GM21367 (cell line): ENCODE results near the gene PLPP6.

Source experiments
- ATAC-seq: cut with Tn5 transposase; IDR thresholded peaks from one replicate; pipeline ENCODE4 v1.9.1; 2021; ENCODE audit not compliant: unreplicated experiment

The PLPP6 gene

GRCh38 chr9:4661611-4662010 is 483 bp upstream of the PLPP6 start:
- no peak for ATAC-seq

GRCh38 chr9:4662989-4663792 is 1.1 kb downstream of the PLPP6 start:
- ATAC-seq: no peak

GRCh38 chr9:4663956-4664355 is 1.9 kb downstream of the PLPP6 start:
- ATAC-seq: no peak

- no peak for ATAC-seq
Observed at GRCh38 chr9:4665357-4665756, 3.3 kb downstream of the PLPP6 start.

- no peak for ATAC-seq
Observed at GRCh38 chr9:4666042-4666699, 4.1 kb downstream of the PLPP6 start, which contains the start of gene SPATA6L. Gene SPATA6L (minus strand): TSS chr9:4666480. CDS start chr9:4666250, 230 bp downstream.

GRCh38 chr9:4667681-4668080 is 5.6 kb downstream of the PLPP6 start:
- ATAC-seq: no peak

GRCh38 chr9:4668604-4669003 is 6.5 kb downstream of the PLPP6 start:
- no peak for ATAC-seq

GRCh38 chr9:4669890-4670289 is 7.8 kb downstream of the PLPP6 start:
- no peak for ATAC-seq

- no peak for ATAC-seq
Observed at GRCh38 chr9:4670591-4670990, 8.5 kb downstream of the PLPP6 start.

GRCh38 chr9:4671737-4672136 is 9.6 kb downstream of the PLPP6 start:
- no peak for ATAC-seq

GRCh38 chr9:4674783-4675182 is 12.7 kb downstream of the PLPP6 start:
- ATAC-seq: no peak

- no peak for ATAC-seq
Observed at GRCh38 chr9:4677392-4677791, 15.3 kb downstream of the PLPP6 start.

- ATAC-seq: no peak
Observed at GRCh38 chr9:4678679-4679267, 16.7 kb downstream of the PLPP6 start.

- ATAC-seq: peak; percentile 93
Observed at GRCh38 chr9:4679268-4680172, 17.4 kb downstream of the PLPP6 start, which contains the start of gene CDC37L1. Gene CDC37L1 (plus strand): TSS chr9:4679569. CDS start chr9:4679768, 199 bp downstream.

- ATAC-seq: no peak
Observed at GRCh38 chr9:4680173-4680525, 18.1 kb downstream of the PLPP6 start.

GRCh38 chr9:4680750-4681149 is 18.7 kb downstream of the PLPP6 start:
- ATAC-seq: no peak

GRCh38 chr9:4684820-4685219 is 22.7 kb downstream of the PLPP6 start:
- ATAC-seq: no peak

GRCh38 chr9:4686112-4686511 is 24.0 kb downstream of the PLPP6 start:
- ATAC-seq: no peak

GRCh38 chr9:4686584-4686983 is 24.5 kb downstream of the PLPP6 start:
- ATAC-seq: no peak

GRCh38 chr9:4689021-4689420 is 26.9 kb downstream of the PLPP6 start:
- no peak for ATAC-seq

GRCh38 chr9:4689687-4690104 is 27.6 kb downstream of the PLPP6 start:
- ATAC-seq: peak; percentile 47
